Fibroblast of lung (primary cell): Measurements from ENCODE around the gene RAPGEF5.

ENCODE experiments used
- EZH2 ChIP-seq: IDR thresholded peaks from 2 replicates; pipeline ENCODE4 v1.5.1; 2012; ENCODE audit warnings: low read length, control low read depth, mild to moderate bottlenecking; ENCODE audit errors: missing control alignments
- TF ChIP-seq, protein P1 (sequence below), 2 donors: IDR thresholded peaks in 1 of 2; conservative IDR thresholded peaks in 1 of 2; 1 replicate in 1 of 2; 2 replicates in 1 of 2; pipeline ENCODE4 v1.5.1; 2011 to 2012; ENCODE audit warnings: low read length in 2 of 2, control low read depth in 1 of 2, inconsistent platforms in 1 of 2, low read depth in 1 of 2, mild to moderate bottlenecking in 1 of 2

GRCh38 chr7:22075561-22075960 lies 281.4 kb downstream of the RAPGEF5 start:
- TF ChIP-seq, protein P1, sequence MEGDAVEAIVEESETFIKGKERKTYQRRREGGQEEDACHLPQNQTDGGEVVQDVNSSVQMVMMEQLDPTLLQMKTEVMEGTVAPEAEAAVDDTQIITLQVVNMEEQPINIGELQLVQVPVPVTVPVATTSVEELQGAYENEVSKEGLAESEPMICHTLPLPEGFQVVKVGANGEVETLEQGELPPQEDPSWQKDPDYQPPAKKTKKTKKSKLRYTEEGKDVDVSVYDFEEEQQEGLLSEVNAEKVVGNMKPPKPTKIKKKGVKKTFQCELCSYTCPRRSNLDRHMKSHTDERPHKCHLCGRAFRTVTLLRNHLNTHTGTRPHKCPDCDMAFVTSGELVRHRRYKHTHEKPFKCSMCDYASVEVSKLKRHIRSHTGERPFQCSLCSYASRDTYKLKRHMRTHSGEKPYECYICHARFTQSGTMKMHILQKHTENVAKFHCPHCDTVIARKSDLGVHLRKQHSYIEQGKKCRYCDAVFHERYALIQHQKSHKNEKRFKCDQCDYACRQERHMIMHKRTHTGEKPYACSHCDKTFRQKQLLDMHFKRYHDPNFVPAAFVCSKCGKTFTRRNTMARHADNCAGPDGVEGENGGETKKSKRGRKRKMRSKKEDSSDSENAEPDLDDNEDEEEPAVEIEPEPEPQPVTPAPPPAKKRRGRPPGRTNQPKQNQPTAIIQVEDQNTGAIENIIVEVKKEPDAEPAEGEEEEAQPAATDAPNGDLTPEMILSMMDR (conservative IDR thresholded peaks at IDR 0.05 in 1 of 2, IDR thresholded peaks at IDR 0.05 in 1 of 2; ENCODE audit: low read depth in 1 of 2, low read length in 2 of 2), result no peak
- TF ChIP-seq EZH2, result no peak
